ENCODE results near the gene RMP24.

RMP24 gene

GRCh38 chr18:35972197-35973000 lies at the start of gene RMP24:
TSS of gene RMP24 (plus strand) at chr18:35972679.
- Mint-ChIP-seq H3K9me3 (peaks cover 0 to 1% (median 0%) of the 10 kb centered on the region in 8 donors), H3K4me3 (peak within 1 kb of the TSS; percentile 91 to 98 (median 96)), H3K36me3 (peaks cover 15 to 38% of the 10 kb centered on the region in 2 donors), H3K27me3 (no peaks in the 10 kb centered on the region), H3K27ac (peak within 1 kb of the TSS; percentile 92 to 99 (median 98)), H3K4me1 (peaks cover 38 to 67% (median 52%) of the 10 kb centered on the region in 4 donors)
- no peaks in the 10 kb centered on the region for H3K9me3 ChIP-seq (ENCODE audit: control insufficient read depth in 1 of 2, low read length in 2 of 2)
- peaks cover 22% of the 10 kb centered on the region for H3K36me3 ChIP-seq (ENCODE audit: insufficient read depth, low read length)
- DNase-seq, result peak; percentile 91 to 94 (median 93)
- no peaks in the 10 kb centered on the region for H3K27me3 ChIP-seq (ENCODE audit: insufficient read depth, low read length)
- H3K4me3 ChIP-seq (ENCODE audit: low read length in 2 of 2), result peak within 1 kb of the TSS; percentile 84 to 92
- intact Hi-C loops (cut with micrococcal nuclease), result loop anchor here (1.0 to 5.0 kb wide), 11 partner anchors 22 to 995 kb away; partner anchors contain the start of genes ELP2, INO80C, MAPRE2 and RPRD1A
- H3K4me1 ChIP-seq (ENCODE audit: insufficient read depth, low read length), result peaks cover 51% of the 10 kb centered on the region
- H3K27ac ChIP-seq (ENCODE audit: low read depth, low read length), result peak within 1 kb of the TSS; percentile 72
- CTCF ChIA-PET (ENCODE audit: partially characterized antibody), result interaction anchor here (1.2 to 2.2 kb wide), 2 partner anchors 22 to 45 kb away, joined by 4 to 6 read pairs; no protein-coding TSS in a partner anchor
- POLR2A ChIA-PET (ENCODE audit: partially characterized antibody), result interaction anchor here (0.7 to 4.0 kb wide), 14 partner anchors 12 to 931 kb away, joined by 3 to 31 read pairs (median 5); partner anchors contain the start of genes ELP2, INO80C, KIAA1328 and MAPRE2

- Mint-ChIP-seq H3K4me3 (no peak overlapping the region), H3K27ac (no peak overlapping the region), H3K9me3 (peaks cover 0 to 4% (median 0%) of the 10 kb centered on the region in 8 donors), H3K36me3 (no peaks in the 10 kb centered on the region), H3K27me3 (peaks cover 14 to 23% of the 10 kb centered on the region in 2 donors), H3K4me1 (no peaks in the 10 kb centered on the region)
- DNase-seq, result no peak
- ChIA-PET CTCF (ENCODE audit: partially characterized antibody) (no interaction called here), POLR2A (ENCODE audit: partially characterized antibody) (no interaction called here)
- Histone ChIP-seq H3K27ac (ENCODE audit: low read depth, low read length) (no peak overlapping the region), H3K27me3 (ENCODE audit: insufficient read depth, low read length) (no peaks in the 10 kb centered on the region), H3K9me3 (ENCODE audit: control insufficient read depth in 1 of 2, low read length in 2 of 2) (no peaks in the 10 kb centered on the region), H3K36me3 (ENCODE audit: insufficient read depth, low read length) (no peaks in the 10 kb centered on the region), H3K4me3 (ENCODE audit: low read length in 2 of 2) (no peak overlapping the region), H3K4me1 (ENCODE audit: insufficient read depth, low read length) (no peaks in the 10 kb centered on the region)
- intact Hi-C loops (cut with micrococcal nuclease), result no loop called here
Measured at GRCh38 chr18:35923939-35924684, 48.4 kb upstream of the RMP24 start.

- Mint-ChIP-seq H3K4me1 (no peaks in the 10 kb centered on the region), H3K36me3 (no peaks in the 10 kb centered on the region), H3K4me3 (no peak overlapping the region), H3K9me3 (peaks cover 2 to 17% (median 11%) of the 10 kb centered on the region in 8 donors), H3K27me3 (peaks cover 13 to 23% of the 10 kb centered on the region in 2 donors), H3K27ac (no peak overlapping the region)
- Histone ChIP-seq H3K36me3 (ENCODE audit: insufficient read depth, low read length) (no peaks in the 10 kb centered on the region), H3K9me3 (ENCODE audit: control insufficient read depth in 1 of 2, low read length in 2 of 2) (peaks cover 0 to 8% of the 10 kb centered on the region in 2 donors), H3K27me3 (ENCODE audit: insufficient read depth, low read length) (no peaks in the 10 kb centered on the region), H3K4me1 (ENCODE audit: insufficient read depth, low read length) (no peaks in the 10 kb centered on the region), H3K4me3 (ENCODE audit: low read length in 2 of 2) (no peak overlapping the region), H3K27ac (ENCODE audit: low read depth, low read length) (no peak overlapping the region)
- intact Hi-C loops (cut with micrococcal nuclease), result no loop called here
- POLR2A ChIA-PET (ENCODE audit: partially characterized antibody), result no interaction called here
- CTCF ChIA-PET (ENCODE audit: partially characterized antibody), result no interaction called here
- no peak for DNase-seq
Measured at GRCh38 chr18:35926884-35927283, 45.6 kb upstream of the RMP24 start.

GRCh38 chr18:35927430-35927829 lies 45.0 kb upstream of the RMP24 start:
- peaks cover 14 to 21% of the 10 kb centered on the region in 2 donors for H3K27me3 Mint-ChIP-seq
- CTCF ChIA-PET (ENCODE audit: partially characterized antibody), result no interaction called here
- Histone ChIP-seq H3K27ac (ENCODE audit: low read depth, low read length) (no peak overlapping the region), H3K36me3 (ENCODE audit: insufficient read depth, low read length) (no peaks in the 10 kb centered on the region), H3K27me3 (ENCODE audit: insufficient read depth, low read length) (no peaks in the 10 kb centered on the region), H3K4me1 (ENCODE audit: insufficient read depth, low read length) (no peaks in the 10 kb centered on the region), H3K9me3 (ENCODE audit: control insufficient read depth in 1 of 2, low read length in 2 of 2) (peaks cover 0 to 8% of the 10 kb centered on the region in 2 donors), H3K4me3 (ENCODE audit: low read length in 2 of 2) (no peak overlapping the region)
- no peak overlapping the region for H3K27ac Mint-ChIP-seq
- no peak overlapping the region for H3K4me3 Mint-ChIP-seq
- H3K4me1 Mint-ChIP-seq, result no peaks in the 10 kb centered on the region
- POLR2A ChIA-PET (ENCODE audit: partially characterized antibody), result no interaction called here
- intact Hi-C loops (cut with micrococcal nuclease), result no loop called here
- DNase-seq, result no peak
- H3K9me3 Mint-ChIP-seq, result peaks cover 2 to 17% (median 11%) of the 10 kb centered on the region in 8 donors
- no peaks in the 10 kb centered on the region for H3K36me3 Mint-ChIP-seq

- H3K9me3 ChIP-seq (ENCODE audit: control insufficient read depth in 1 of 2, low read length in 2 of 2), result peaks cover 0 to 8% of the 10 kb centered on the region in 2 donors
- CTCF ChIA-PET (ENCODE audit: partially characterized antibody), result no interaction called here
- H3K4me3 Mint-ChIP-seq, result no peak overlapping the region
- no peaks in the 10 kb centered on the region for H3K4me1 Mint-ChIP-seq
- H3K4me1 ChIP-seq (ENCODE audit: insufficient read depth, low read length), result no peaks in the 10 kb centered on the region
- no peak overlapping the region for H3K27ac Mint-ChIP-seq
- intact Hi-C loops (cut with micrococcal nuclease), result no loop called here
- no peak overlapping the region for H3K27ac ChIP-seq (ENCODE audit: low read depth, low read length)
- H3K9me3 Mint-ChIP-seq, result peaks cover 2 to 13% (median 10%) of the 10 kb centered on the region in 8 donors
- no peak overlapping the region for H3K4me3 ChIP-seq (ENCODE audit: low read length in 2 of 2)
- no peak for DNase-seq
- no peaks in the 10 kb centered on the region for H3K36me3 ChIP-seq (ENCODE audit: insufficient read depth, low read length)
- H3K27me3 ChIP-seq (ENCODE audit: insufficient read depth, low read length), result no peaks in the 10 kb centered on the region
- POLR2A ChIA-PET (ENCODE audit: partially characterized antibody), result no interaction called here
- peaks cover 3 to 4% of the 10 kb centered on the region in 2 donors for H3K27me3 Mint-ChIP-seq
- H3K36me3 Mint-ChIP-seq, result no peaks in the 10 kb centered on the region
Measured at GRCh38 chr18:35933982-35934381, 38.5 kb upstream of the RMP24 start.

GRCh38 chr18:35934891-35935290 lies 37.6 kb upstream of the RMP24 start:
- Histone ChIP-seq H3K27ac (ENCODE audit: low read depth, low read length) (no peak overlapping the region), H3K36me3 (ENCODE audit: insufficient read depth, low read length) (no peaks in the 10 kb centered on the region), H3K9me3 (ENCODE audit: control insufficient read depth in 1 of 2, low read length in 2 of 2) (peaks cover 0 to 2% of the 10 kb centered on the region in 2 donors), H3K4me3 (ENCODE audit: low read length in 2 of 2) (no peak overlapping the region), H3K4me1 (ENCODE audit: insufficient read depth, low read length) (no peaks in the 10 kb centered on the region), H3K27me3 (ENCODE audit: insufficient read depth, low read length) (no peaks in the 10 kb centered on the region)
- Mint-ChIP-seq H3K27ac (peak overlapping the region in 1 of 7 donors; percentile 21), H3K27me3 (peaks cover 4 to 5% of the 10 kb centered on the region in 2 donors), H3K4me3 (no peak overlapping the region), H3K9me3 (peaks cover 0 to 8% (median 6%) of the 10 kb centered on the region in 8 donors), H3K36me3 (no peaks in the 10 kb centered on the region), H3K4me1 (no peaks in the 10 kb centered on the region)
- DNase-seq, result no peak
- POLR2A ChIA-PET (ENCODE audit: partially characterized antibody), result no interaction called here
- CTCF ChIA-PET (ENCODE audit: partially characterized antibody), result no interaction called here
- intact Hi-C loops (cut with micrococcal nuclease), result no loop called here

GRCh38 chr18:35935805-35936204 lies 36.7 kb upstream of the RMP24 start:
- CTCF ChIA-PET (ENCODE audit: partially characterized antibody), result no interaction called here
- intact Hi-C loops (cut with micrococcal nuclease), result no loop called here
- POLR2A ChIA-PET (ENCODE audit: partially characterized antibody), result no interaction called here

More at GRCh38 chr18:35935805-35936204, 36.7 kb upstream of the RMP24 start:
- Mint-ChIP-seq H3K27me3 (peaks cover 4 to 5% of the 10 kb centered on the region in 2 donors), H3K4me1 (no peaks in the 10 kb centered on the region), H3K36me3 (no peaks in the 10 kb centered on the region), H3K9me3 (peaks cover 0 to 2% (median 0%) of the 10 kb centered on the region in 8 donors), H3K4me3 (no peak overlapping the region), H3K27ac (no peak overlapping the region)
- Histone ChIP-seq H3K36me3 (ENCODE audit: insufficient read depth, low read length) (no peaks in the 10 kb centered on the region), H3K27me3 (ENCODE audit: insufficient read depth, low read length) (no peaks in the 10 kb centered on the region), H3K9me3 (ENCODE audit: control insufficient read depth in 1 of 2, low read length in 2 of 2) (no peaks in the 10 kb centered on the region), H3K4me3 (ENCODE audit: low read length in 2 of 2) (no peak overlapping the region), H3K27ac (ENCODE audit: low read depth, low read length) (no peak overlapping the region), H3K4me1 (ENCODE audit: insufficient read depth, low read length) (no peaks in the 10 kb centered on the region)
- DNase-seq, result no peak
